HEK293T (cell line): ENCODE results near the gene TRHDE.

ENCODE experiments used
- CTCF ChIA-PET: fragments of 350-600 bp; formaldehyde crosslinking; extraction: SDS; loops from one replicate; lab custom pipeline; 2021; ENCODE audit warnings: antibody characterized with exemption, inconsistent platforms; lab: Yijun Ruan, JAX
- POLR2A ChIA-PET: fragments of 350-600 bp; formaldehyde crosslinking; extraction: SDS; loops from one replicate; lab custom pipeline; 2020; ENCODE audit warnings: antibody characterized with exemption, inconsistent platforms; lab: Yijun Ruan, JAX
- DNase-seq: peaks from one replicate; pipeline ENCODE4 v3.0.0; 2012; ENCODE audit warnings: mixed read lengths; ENCODE audit errors: extremely low spot score
- ARNT ChIP-seq: fragments of 450-650 bp; IDR thresholded peaks from 2 replicates; pipeline ENCODE4 v1.6.1; 2017; ENCODE audit warnings: mild to moderate bottlenecking
- BHLHE40 ChIP-seq: fragments of 450-650 bp; IDR thresholded peaks from 2 replicates; pipeline ENCODE4 v1.6.1; 2016; ENCODE audit warnings: mild to moderate bottlenecking, moderate library complexity, borderline replicate concordance
- CTBP1 ChIP-seq: fragments of 450-650 bp; IDR thresholded peaks from 2 replicates; pipeline ENCODE4 v1.6.1; 2016; ENCODE audit warnings: borderline replicate concordance
- ELF4 ChIP-seq: fragments of 450-650 bp; IDR thresholded peaks from 2 replicates; pipeline ENCODE4 v1.6.1; 2017; ENCODE audit warnings: antibody characterized with exemption
- FOXA1 ChIP-seq: fragments of 450-650 bp; IDR thresholded peaks from 2 replicates; pipeline ENCODE4 v1.6.1; 2016; ENCODE audit warnings: mild to moderate bottlenecking
- FOXK2 ChIP-seq: fragments of 450-650 bp; IDR thresholded peaks from 2 replicates; pipeline ENCODE4 v1.6.1; 2016; ENCODE audit warnings: mild to moderate bottlenecking
- FOXM1 ChIP-seq: fragments of 450-650 bp; IDR thresholded peaks from 2 replicates; pipeline ENCODE4 v1.6.1; 2017; ENCODE audit warnings: mild to moderate bottlenecking, borderline replicate concordance
- HDGF ChIP-seq: fragments of 450-650 bp; IDR thresholded peaks from 2 replicates; pipeline ENCODE4 v1.6.1; 2017; ENCODE audit warnings: antibody characterized with exemption, borderline replicate concordance
- L3MBTL2 ChIP-seq: fragments of 450-650 bp; conservative IDR thresholded peaks from 2 replicates; pipeline ENCODE4 v1.6.1; 2016; ENCODE audit warnings: mild to moderate bottlenecking
- LEF1 ChIP-seq: fragments of 450-650 bp; IDR thresholded peaks from 2 replicates; pipeline ENCODE4 v1.6.1; 2017; ENCODE audit warnings: mild to moderate bottlenecking, borderline replicate concordance
- NFRKB ChIP-seq: fragments of 450-650 bp; IDR thresholded peaks from 2 replicates; pipeline ENCODE4 v1.6.1; 2016; ENCODE audit warnings: mild to moderate bottlenecking, moderate library complexity
- SP1 ChIP-seq: fragments of 450-650 bp; IDR thresholded peaks from 2 replicates; pipeline ENCODE4 v1.6.1; 2017
- SUZ12 ChIP-seq: fragments of 450-650 bp; IDR thresholded peaks from 2 replicates; pipeline ENCODE4 v1.6.1; 2016; ENCODE audit warnings: mild to moderate bottlenecking
- TARDBP ChIP-seq: fragments of 450-650 bp; IDR thresholded peaks from 2 replicates; pipeline ENCODE4 v1.6.1; 2016
- ZNF384 ChIP-seq: fragments of 450-650 bp; IDR thresholded peaks from 2 replicates; pipeline ENCODE4 v1.6.1; 2016
- TF ChIP-seq, protein P1 (sequence below): fragments of 450-650 bp; IDR thresholded peaks from 2 replicates; pipeline ENCODE4 v1.6.1; 2016

TRHDE gene

DNA sequence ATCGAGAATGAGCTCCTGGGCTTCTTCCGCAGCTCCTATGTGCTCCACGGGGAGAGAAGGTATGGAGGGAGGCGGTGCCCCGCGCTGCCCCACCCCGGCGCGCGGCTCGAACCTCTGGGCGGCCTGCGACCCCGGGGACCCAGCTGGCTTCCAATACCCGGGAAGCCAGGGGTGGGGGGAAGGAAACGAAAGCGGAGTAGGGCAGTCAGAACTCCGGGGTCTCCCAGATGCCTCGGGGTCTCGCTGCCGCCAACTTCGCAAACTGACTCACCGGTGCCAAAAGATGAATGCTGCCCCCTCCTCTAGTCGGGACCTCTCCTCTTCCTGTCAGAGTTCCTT lies 1.3 kb downstream of the TRHDE start:
- ChIA-PET CTCF (interaction anchor here (1.3 kb wide), 1 partner anchor 9 kb away, joined by 3 read pairs; no protein-coding TSS in a partner anchor), POLR2A (no interaction called here)
- no peak for DNase-seq
- TF ChIP-seq, protein P1, sequence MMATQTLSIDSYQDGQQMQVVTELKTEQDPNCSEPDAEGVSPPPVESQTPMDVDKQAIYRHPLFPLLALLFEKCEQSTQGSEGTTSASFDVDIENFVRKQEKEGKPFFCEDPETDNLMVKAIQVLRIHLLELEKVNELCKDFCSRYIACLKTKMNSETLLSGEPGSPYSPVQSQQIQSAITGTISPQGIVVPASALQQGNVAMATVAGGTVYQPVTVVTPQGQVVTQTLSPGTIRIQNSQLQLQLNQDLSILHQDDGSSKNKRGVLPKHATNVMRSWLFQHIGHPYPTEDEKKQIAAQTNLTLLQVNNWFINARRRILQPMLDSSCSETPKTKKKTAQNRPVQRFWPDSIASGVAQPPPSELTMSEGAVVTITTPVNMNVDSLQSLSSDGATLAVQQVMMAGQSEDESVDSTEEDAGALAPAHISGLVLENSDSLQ, result no peak
- TF ChIP-seq HDGF (no peak), BHLHE40 (no peak), ELF4 (no peak), TARDBP (no peak), FOXM1 (no peak), NFRKB (no peak), FOXK2 (no peak), ARNT (no peak)

DNA sequence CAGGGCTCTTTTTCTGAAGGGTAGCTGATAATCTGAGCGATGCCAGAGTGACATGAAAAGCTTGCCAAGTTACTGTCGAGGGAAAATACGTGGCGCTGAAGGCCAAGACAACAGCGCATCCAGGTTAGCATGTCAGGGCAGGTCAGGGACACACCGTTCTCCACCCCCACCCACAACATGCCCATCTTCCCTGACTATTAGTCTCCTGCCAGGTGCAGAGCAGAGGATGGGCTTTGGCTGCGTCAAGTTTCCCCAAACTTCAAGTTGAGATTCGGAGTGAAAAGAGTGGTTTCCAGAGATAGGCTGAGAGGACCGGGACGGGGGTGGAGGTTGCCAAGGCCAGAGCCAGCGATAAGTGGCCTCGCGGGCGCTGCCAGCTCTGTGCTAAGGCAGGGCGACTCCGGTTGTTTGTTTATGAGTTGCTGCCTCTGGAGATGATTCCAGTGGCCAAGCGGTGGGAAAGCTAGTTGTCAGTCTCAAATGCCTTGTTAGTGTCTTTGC lies 1.7 kb downstream of the TRHDE start:
- ChIA-PET POLR2A (no interaction called here), CTCF (interaction anchor here (1.3 kb wide), 1 partner anchor 9 kb away, joined by 3 read pairs; no protein-coding TSS in a partner anchor)
- DNase-seq, result no peak

DNA sequence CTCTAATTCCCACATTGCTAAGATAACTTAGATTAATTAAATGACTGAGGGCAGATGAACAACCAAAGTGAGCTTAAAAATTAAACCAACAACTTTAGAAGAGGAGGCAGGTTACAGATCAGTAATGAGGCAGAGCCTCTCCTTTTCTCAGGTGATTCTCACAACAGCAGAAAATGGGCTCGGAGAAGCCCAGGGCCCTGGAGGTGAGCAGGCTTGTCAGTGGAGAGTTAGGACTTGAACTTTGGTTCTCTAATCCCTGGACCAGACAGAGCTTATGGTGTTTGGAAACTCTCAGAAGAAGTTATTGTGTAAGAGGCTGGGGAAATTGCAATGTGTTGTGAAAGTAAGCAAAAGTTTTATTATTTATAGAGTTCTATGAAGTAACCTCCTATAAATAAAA lies 2.8 kb downstream of the TRHDE start:
- TF ChIP-seq ARNT (no peak), CTBP1 (no peak), L3MBTL2 (no peak)
- ChIA-PET CTCF (no interaction called here), POLR2A (interaction anchor here (0.6 kb wide), 1 partner anchor 8 kb away, joined by 3 read pairs; no protein-coding TSS in a partner anchor)
- DNase-seq, result no peak

More for the DNA sequence above, 1.7 kb downstream of the TRHDE start:
- TF ChIP-seq FOXA1, result no peak
- no peak for TF ChIP-seq ZNF384
- TF ChIP-seq SP1, result no peak
- no peak for TF ChIP-seq ELF4
- TF ChIP-seq HDGF, result no peak
- no peak for TF ChIP-seq SUZ12
- TF ChIP-seq L3MBTL2, result no peak
- no peak for TF ChIP-seq BHLHE40
- TF ChIP-seq LEF1, result no peak
- no peak for TF ChIP-seq ARNT
- TF ChIP-seq, protein P1, result no peak
- TF ChIP-seq FOXK2, result no peak
- no peak for TF ChIP-seq NFRKB
- TF ChIP-seq FOXM1, result no peak

DNA sequence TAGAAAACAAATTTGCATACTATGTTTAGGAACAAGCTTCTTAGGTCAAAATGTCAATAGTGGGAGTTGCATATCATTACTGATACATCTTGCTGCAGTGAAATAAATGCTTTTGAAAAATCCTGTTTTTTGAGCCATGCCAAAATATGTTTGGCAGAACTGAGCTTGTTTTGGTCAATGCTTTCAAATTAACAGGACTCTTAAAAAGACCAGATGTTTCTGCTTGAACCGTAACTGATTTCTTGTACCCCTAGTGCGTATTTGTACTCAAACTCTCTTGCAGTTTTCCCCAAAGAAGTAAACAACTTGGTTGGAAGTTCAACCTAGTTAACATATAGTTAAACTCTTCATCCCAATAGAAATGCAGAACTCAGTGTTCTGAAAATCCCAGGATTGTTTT lies 3.4 kb downstream of the TRHDE start:
- no peak for DNase-seq
- POLR2A ChIA-PET, result interaction anchor here (0.6 kb wide), 1 partner anchor 9 kb away, joined by 3 read pairs; no protein-coding TSS in a partner anchor
- CTCF ChIA-PET, result no interaction called here
- no peak for TF ChIP-seq ELF4
- TF ChIP-seq L3MBTL2, result no peak
- no peak for TF ChIP-seq HDGF
- TF ChIP-seq CTBP1, result no peak

DNA sequence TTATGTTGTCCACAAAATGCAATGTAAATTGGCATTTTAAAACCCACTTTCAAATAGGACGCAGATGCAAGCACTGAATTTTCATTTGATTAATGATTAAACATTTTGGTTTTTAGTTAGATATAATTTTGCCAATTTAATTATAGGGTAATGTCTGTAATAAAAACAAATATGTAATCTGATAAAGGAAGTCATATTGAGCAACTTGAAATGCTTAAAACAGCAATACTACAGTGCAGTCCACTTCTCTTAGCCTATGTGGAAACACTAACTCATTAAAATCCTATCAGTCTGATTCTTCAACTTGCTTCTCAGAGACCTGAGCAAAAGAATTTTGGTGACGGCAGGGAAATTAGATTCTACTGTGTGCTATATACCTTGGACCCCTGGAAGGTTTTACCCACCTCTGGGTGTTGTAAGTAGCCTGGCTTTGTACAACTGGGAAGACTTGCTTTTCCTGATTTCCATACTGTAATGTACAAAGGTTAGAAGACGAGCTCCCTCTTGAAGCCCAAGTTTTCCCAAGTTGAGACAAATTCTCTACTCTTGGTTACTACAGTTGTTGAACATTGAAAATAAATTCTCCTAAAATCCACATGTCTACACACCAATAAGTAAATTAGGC lies 4.1 kb downstream of the TRHDE start:
- no peak for DNase-seq
- ChIA-PET CTCF (interaction anchor here (0.6 kb wide), 1 partner anchor 11 kb away, joined by 3 read pairs; no protein-coding TSS in a partner anchor), POLR2A (no interaction called here)
- TF ChIP-seq NFRKB, result no peak
- no peak for TF ChIP-seq TARDBP
- TF ChIP-seq ELF4, result no peak
- no peak for TF ChIP-seq L3MBTL2
- no peak for TF ChIP-seq ARNT
- TF ChIP-seq LEF1, result no peak
- TF ChIP-seq FOXM1, result no peak
- no peak for TF ChIP-seq FOXK2
- no peak for TF ChIP-seq CTBP1
- TF ChIP-seq FOXA1, result no peak
- no peak for TF ChIP-seq BHLHE40
- no peak for TF ChIP-seq SP1
- TF ChIP-seq, protein P1, result no peak
- TF ChIP-seq HDGF, result no peak

DNA sequence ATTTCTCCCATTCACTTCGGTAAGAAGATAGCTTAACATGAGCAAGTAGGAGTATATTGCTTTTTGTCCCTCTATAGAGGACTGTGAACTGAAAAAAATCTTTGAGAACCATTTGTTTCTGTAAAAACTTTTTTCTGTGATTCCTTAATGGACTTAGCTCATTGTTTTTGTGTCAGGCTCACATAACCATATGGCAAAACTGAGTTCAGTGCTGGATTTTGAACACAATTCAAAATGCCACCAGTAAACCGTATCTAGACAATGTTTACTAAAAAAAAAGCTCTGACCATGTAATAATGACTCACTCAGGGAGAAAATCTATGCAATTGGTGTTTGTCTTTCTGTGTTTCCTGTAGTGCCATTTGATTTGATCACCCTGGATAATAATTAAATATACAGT lies 5.2 kb downstream of the TRHDE start:
- ChIA-PET CTCF (no interaction called here), POLR2A (no interaction called here)

DNA sequence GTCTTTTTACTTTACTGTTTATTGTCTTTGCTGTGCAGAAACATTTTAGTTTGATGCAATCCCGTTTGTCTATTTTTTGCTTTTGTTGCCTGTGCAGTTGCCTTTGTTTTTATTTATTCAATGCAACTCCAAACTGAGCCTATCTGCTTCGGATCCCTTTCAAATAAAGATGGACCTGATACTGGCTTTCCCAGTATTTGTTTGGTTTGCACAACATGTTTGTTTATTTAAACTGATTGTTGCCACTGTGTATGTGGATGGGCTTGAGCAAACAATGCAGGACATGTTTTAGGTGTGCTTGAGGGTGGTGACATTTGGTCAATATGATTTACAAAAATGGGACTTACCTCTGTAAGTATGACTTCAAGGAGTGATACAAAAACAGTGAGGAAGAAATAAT lies 6.7 kb downstream of the TRHDE start:
- DNase-seq, result no peak
- ChIA-PET POLR2A (no interaction called here), CTCF (no interaction called here)
- TF ChIP-seq ZNF384, result no peak

More for the DNA sequence above, 5.2 kb downstream of the TRHDE start:
- TF ChIP-seq SUZ12, result no peak
- no peak for TF ChIP-seq HDGF
- TF ChIP-seq FOXA1, result no peak
- DNase-seq, result no peak
